MG63 (cell line): ENCODE results near the gene CFB. TPM values are rescaled to one million over a fixed set of nuclear protein-coding genes. Genes with fewer than 3 reads are reported as not detected.
"Not testable (repeated sequence)": the region's sequence is repeated elsewhere in the genome, so short reads cannot be mapped to it uniquely, and the experiment has no call there.

ENCODE experiments used
- DNase-seq: peaks from one replicate; pipeline ENCODE4 v3.0.0-alpha.2; 2020
- H3K27me3 ChIP-seq: fragments of 250-450 bp; sonication (Bioruptor Pico); 2 replicates; pipeline ENCODE4 v1.5.1; 2020; ENCODE audit warnings: mild to moderate bottlenecking, moderate library complexity
- H3K36me3 ChIP-seq: fragments of 250-450 bp; sonication (Bioruptor Pico); 2 replicates; pipeline ENCODE4 v1.5.1; 2020; ENCODE audit warnings: mild to moderate bottlenecking, moderate library complexity
- H3K4me3 ChIP-seq: fragments of 250-450 bp; sonication (Bioruptor Pico); 2 replicates; pipeline ENCODE4 v1.5.1; 2020; ENCODE audit warnings: mild to moderate bottlenecking, moderate library complexity
- H3K9me3 ChIP-seq: fragments of 250-450 bp; sonication (Bioruptor Pico); 2 replicates; pipeline ENCODE4 v1.5.1; 2020; ENCODE audit warnings: mild to moderate bottlenecking, moderate library complexity
- total RNA-seq: library from RNA; depleted of rRNA; stranded (reverse); fragments of >200 nt; shearing (Covaris generic); gene quantifications from 2 replicates; pipeline ENCODE4 v1.2.3, GENCODE V29; 2014; ENCODE audit warnings: low replicate concordance

Gene CFB
- total RNA-seq, 1 experiment from 2014 or later, result 6.9 TPM

DNA sequence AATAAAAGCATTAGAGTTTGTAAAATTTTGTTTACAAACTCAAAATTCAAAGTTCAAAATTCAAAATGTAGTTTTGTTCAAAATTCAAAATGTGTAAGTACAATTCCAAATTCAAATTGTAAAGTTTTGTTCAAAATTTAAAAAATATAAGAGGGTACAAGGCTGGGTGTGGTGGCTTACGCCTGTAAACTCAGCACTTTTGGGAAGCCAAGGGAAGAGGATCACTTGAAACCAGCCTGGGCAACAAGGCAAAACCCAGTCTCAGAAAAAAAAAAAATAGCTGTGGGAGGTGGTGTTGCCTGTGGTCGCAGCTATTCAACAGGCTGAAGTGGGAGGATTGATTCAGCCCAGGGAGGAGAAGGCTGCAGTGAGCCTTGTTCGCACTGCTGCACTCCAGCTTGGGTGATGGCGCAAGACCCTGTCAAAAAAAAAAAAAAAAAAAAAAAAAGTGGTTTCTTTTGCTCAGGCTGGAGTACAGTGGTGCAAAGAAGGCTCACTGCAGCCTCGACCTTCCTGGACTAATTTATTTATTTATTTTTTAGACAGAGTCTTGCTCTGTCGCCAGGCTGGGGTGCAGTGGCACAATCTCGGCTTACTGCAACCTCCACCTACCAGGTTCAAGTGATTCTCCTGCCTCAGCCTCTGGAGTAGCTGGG is 38.6 kb upstream of the CFB start:
- Histone ChIP-seq H3K9me3 (no peaks in the 10 kb centered on the region), H3K4me3 (no peak overlapping the region), H3K27me3 (no peaks in the 10 kb centered on the region), H3K36me3 (no peaks in the 10 kb centered on the region)
- DNase-seq, result no peak

DNA sequence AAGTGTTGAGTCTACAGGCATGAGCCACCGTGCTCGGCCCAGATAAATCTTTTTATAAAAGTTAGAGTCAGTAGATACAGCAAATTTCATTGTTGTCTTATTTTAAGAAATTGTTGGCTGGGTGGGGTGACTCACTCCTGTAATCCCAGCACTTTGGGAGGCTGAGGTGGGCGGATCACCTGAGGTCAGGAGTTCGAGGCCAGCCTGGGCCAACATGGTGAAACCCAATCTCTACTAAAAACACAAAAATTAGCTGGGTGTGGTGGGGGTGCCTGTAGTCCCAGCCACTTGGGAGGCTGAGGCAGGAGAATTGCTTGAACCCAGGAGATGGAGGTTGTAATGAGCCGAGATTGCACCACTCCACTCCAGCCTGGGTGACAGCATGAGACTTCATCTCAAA is 37.6 kb upstream of the CFB start:
- H3K9me3 ChIP-seq, H3K36me3 ChIP-seq, H3K27me3 ChIP-seq, DNase-seq, H3K4me3 ChIP-seq: not testable (repeated sequence)

DNA sequence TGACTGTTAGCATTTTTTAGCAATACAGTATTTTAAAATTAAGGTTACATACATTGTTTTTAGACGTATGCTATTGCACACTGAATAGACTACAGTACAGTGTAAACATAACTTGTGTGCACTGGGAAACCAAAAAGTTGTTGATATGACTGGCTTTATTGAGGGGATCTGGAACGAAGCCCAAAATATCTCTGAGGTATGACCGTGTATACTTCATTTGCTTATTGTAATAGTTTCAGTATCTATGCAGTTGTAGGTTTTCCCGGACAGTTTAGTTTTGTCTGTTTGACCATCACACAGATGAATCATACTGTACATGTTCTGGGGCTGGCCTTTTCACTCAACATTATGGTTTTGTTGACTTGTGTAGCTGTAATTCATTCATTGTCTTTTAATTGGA is 37.1 kb upstream of the CFB start:
- no peak for DNase-seq
- Histone ChIP-seq H3K9me3 (no peaks in the 10 kb centered on the region), H3K27me3 (no peaks in the 10 kb centered on the region), H3K4me3 (no peak overlapping the region), H3K36me3 (no peaks in the 10 kb centered on the region)

DNA sequence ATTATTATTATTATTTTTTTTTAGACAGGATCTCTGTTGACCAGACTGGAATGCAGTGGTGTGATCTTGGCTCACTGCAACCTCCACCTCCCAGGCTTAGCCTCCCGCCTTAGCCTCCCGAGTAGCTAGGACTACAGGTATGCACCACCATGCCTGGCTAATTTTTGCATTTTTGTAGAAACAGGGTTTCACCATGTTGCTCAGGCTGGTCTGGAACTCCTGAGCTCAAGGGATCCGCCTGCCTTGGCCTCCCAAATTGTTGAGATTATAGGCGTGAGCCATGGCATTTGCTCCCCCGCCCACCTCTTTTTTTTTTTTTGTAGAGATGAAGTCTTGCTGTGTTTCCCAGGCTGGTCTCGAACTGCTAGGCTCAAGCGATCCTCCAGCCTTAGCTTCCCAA is 36.6 kb upstream of the CFB start:
- not testable (repeated sequence) for H3K27me3 ChIP-seq, DNase-seq, H3K36me3 ChIP-seq, H3K4me3 ChIP-seq, H3K9me3 ChIP-seq

DNA sequence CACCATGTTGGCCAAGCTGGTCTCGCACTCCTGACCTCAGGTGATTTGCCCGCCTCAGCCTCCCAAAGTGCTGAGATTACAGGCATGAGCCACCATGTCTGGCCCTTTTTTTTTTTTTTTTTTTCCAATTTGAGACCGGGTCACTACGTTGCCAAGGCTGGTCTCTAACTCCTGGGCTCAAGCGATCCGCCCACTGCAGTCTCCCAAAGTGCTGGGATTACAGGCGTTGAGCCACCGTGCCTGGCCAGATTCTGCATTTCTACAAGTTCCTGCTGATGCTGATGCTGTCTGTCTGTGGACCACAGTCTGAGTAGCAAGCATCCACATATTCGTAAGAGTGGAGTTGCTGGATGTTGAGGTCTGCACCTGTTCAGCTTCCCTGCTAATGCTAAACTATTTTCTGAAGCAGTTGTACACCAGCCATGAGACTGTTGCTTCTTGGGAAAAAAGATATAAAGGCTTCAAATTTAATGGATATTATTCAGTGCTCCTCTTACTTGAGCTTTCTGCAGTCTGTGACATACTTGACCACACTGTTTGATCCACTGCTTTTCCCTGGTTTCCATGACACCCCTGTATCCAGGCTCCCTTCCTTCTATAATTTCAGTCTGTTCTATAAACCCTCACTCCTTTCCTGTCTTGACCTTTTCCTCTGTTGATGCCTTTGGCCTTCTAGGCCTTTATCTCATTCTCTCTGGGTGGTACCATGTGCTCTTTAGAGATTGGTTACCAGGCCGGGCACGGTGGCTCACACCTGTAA is 33.9 kb upstream of the CFB start:
- no peak for DNase-seq
- Histone ChIP-seq H3K4me3 (no peak overlapping the region), H3K27me3 (no peaks in the 10 kb centered on the region), H3K36me3 (no peaks in the 10 kb centered on the region), H3K9me3 (no peaks in the 10 kb centered on the region)

DNA sequence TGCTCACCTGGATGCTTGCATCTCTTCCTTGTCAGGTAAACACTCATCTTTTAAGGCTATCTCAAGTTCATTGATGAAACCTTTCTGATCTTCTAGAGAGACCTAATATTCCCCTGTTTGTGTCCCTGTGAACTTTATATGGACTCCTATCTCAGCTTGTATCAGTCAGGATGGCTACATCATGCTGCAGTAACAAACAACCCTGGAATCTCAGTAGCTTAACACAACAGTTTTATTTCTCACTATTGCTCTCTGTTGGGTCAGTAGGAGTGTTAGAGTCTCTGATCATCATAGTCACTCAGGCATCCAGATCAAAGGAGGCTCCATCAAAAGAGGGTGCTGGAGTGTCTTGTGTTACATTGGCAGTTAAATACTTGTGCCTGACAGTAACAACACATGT is 30.5 kb upstream of the CFB start:
- no peak for DNase-seq
- Histone ChIP-seq H3K4me3 (no peak overlapping the region), H3K27me3 (no peaks in the 10 kb centered on the region), H3K9me3 (no peaks in the 10 kb centered on the region), H3K36me3 (no peaks in the 10 kb centered on the region)

DNA sequence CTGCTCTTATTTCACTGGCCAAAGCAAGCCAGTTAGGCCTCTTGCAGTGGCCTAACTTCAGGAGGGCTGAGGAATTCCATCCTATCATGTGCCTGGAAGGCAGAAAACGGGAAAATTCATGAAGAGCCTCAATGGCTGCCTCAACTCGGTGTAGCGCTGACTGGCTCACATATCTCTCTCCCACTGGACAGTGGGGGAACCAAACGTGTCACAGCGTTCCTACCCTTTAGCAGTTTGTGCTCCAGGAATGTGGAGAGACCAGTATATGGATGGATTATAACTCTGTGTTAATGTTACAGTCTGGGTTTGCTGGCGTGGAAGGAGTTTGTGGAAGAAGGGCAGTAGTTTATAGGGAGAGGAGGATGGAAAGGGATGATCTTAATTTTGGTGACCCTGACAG is 30.1 kb upstream of the CFB start:
- Histone ChIP-seq H3K4me3 (no peak overlapping the region), H3K27me3 (no peaks in the 10 kb centered on the region), H3K9me3 (no peaks in the 10 kb centered on the region), H3K36me3 (no peaks in the 10 kb centered on the region)
- DNase-seq, result no peak

DNA sequence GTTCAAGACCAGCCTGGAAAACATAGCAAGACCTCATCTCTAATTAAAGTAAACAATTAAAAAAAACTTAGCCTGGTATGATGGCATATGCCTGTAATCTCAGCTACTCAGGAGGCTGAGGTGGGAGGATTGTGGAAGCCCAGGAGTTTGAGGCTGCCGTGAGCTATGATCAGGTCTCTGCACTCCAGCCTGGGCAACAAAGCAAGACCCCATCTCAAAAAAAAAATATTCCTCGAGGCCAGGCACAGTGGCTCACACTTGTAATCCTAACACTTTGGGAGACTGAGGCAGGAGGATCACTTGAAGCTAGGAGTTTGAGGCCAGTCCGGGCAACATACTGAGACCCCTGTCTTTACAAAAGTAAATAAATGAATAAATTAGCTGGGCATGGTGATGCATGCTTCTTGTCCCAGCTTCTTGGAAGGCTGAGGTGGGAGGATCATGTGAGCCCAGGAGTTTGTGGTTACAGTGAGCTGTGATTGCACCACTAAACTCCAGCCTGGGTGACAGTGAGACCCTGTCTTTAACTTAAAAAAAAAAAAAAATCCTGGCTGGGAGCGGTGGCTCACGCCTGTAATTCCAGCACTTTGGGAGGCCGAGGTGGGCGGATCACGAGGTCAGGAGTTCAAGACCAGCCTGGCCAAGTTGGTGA is 27.7 kb upstream of the CFB start:
- no peaks in the 10 kb centered on the region for H3K27me3 ChIP-seq
- DNase-seq, result no peak

DNA sequence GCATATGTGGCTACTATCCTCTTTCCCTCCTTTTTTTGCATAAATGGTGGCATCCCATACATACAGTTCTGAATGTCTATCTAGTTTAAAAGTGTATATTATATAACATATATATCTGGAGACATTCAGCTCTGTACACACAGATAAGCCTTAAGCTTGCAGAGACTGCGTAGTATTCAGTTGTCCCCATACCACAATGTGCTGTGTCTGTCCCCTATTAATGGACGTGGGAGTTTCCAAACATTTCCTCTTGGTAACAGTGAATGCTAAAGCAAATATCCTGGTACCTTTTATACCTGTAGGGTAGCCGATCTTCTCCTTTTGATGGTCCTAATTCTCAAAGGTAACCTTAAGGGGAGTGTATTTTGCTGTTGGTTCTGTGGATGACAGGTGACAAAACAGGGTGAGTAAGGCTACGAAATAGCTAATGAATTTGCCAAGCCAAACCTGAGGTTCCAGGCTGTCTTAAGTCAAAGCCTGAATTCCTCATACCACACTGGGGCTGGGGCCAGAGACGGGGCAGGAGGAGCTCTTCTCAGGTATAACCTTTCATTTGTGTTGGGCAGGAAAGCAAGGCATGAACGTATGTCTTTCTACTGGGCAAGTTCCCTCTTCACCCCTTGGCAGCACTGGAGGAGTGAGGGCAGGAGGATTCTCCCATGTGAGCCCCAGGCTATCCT is 26.1 kb upstream of the CFB start:
- DNase-seq, result no peak
- no peaks in the 10 kb centered on the region for H3K36me3 ChIP-seq
- H3K27me3 ChIP-seq, result no peaks in the 10 kb centered on the region
- no peaks in the 10 kb centered on the region for H3K9me3 ChIP-seq
- H3K4me3 ChIP-seq, result no peak overlapping the region

More for the DNA sequence above, 27.7 kb upstream of the CFB start:
- H3K36me3 ChIP-seq, result no peaks in the 10 kb centered on the region
- no peaks in the 10 kb centered on the region for H3K9me3 ChIP-seq
- H3K4me3 ChIP-seq, result no peak overlapping the region

DNA sequence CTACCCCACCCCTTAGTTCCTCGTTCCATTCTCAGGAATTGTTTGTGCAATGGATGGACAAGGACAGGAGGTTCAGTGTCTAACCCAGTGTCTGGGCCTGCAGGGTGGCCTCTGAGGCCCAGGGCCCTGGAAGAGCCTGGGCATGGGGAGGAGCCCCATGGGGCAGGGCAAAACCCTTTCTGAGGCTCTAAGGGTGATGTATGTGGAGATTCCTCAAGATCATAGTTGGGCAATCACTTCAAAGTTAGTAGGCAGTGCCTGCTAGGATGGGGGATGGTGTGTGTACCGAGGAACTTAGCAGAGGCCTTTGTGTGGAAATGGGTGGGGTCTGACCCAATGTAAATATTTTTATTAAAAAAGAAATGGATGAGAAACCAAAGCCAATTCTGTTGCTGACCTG is 25.1 kb upstream of the CFB start:
- Histone ChIP-seq H3K9me3 (no peaks in the 10 kb centered on the region), H3K4me3 (no peak overlapping the region), H3K36me3 (no peaks in the 10 kb centered on the region), H3K27me3 (no peaks in the 10 kb centered on the region)
- no peak for DNase-seq

DNA sequence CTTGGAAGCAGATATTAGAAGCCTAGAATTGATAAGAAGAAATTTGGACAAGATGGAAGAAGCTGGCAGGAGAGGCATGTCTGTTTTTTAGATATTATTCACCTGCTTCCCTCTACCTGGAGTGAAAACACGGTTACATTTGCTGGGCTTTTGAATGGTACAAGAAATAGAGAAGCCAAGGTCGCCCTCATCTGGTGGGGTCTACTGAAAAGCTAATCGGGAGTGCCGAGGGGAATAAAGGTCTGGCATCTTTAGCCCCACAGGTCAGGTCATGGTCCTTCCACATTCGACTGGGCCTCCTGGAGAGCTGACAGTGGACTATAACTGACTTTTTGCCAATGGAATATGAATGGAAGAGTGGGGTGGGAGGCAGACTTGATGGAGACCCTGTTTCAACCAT is 23.0 kb upstream of the CFB start:
- DNase-seq, result no peak
- Histone ChIP-seq H3K9me3 (no peaks in the 10 kb centered on the region), H3K36me3 (no peaks in the 10 kb centered on the region), H3K27me3 (no peaks in the 10 kb centered on the region), H3K4me3 (no peak overlapping the region)

DNA sequence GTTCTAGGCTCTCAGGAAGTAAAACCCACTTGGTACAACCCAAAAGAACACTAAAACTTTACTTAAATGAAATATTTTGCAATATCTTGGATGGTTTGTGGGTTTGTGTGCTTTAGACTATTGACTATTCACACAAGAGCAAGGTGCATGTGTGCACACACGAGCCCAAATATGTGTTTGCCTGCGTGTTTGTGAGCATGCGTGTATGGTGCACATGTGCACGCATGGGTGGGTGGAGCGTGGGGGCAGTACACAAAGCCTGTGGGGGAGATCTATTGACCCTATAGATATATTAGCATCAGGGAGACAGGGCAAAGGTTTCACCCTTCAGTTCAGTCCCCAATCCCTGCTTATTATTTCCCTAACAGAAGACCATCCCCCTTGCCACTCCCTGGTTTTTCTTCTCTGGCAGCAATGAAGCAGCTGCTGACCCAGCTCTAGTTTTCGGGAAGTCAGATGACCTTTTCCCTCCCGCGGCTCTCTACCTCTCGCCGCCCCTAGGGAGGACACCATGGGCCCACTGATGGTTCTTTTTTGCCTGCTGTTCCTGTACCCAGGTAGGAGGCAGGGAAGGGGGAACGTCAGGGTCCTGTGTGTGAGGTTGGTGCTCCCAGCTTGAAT is 18.5 kb upstream of the CFB start, which contains the start of gene C2:
Gene C2, plus strand, starts transcription at position 476 of the 621 bp plus-strand sequence. Its CDS starts 36 bp downstream, at position 512.
- Histone ChIP-seq H3K27me3 (no peaks in the 10 kb centered on the region), H3K9me3 (no peaks in the 10 kb centered on the region), H3K36me3 (no peaks in the 10 kb centered on the region), H3K4me3 (no peak within 1 kb of the TSS)
- no peak for DNase-seq

DNA sequence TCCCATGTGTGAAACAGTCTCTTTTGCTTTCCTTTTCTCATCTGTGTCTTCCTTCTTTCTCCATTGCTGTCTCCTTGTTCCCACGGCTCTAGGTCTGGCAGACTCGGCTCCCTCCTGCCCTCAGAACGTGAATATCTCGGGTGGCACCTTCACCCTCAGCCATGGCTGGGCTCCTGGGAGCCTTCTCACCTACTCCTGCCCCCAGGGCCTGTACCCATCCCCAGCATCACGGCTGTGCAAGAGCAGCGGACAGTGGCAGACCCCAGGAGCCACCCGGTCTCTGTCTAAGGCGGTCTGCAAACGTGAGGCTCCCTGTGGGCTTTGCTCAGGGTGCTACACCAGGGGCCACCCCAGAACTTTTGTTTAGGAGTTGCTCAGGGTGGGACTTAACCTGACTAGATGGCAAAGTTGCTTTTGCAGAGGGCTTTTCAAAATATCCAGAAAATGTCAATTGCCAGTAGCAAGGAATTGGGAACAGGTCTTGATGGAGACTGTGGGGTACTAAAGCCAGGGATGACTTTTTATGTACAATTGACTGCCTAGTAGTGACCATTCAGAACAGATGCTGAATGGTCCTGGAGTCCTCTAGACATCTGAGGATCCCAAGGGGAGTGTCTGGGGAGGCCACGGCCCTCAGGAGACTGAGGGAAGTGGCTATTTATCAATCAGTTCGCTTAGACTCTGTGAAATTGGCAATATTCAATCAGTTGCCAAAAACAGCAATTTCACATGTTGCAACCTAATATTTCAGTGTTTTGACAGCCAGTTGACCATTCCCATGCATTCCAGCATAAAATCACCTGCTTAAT is 17.8 kb upstream of the CFB start:
- Histone ChIP-seq H3K9me3 (no peaks in the 10 kb centered on the region), H3K27me3 (no peaks in the 10 kb centered on the region), H3K4me3 (no peak overlapping the region), H3K36me3 (no peaks in the 10 kb centered on the region)
- no peak for DNase-seq

DNA sequence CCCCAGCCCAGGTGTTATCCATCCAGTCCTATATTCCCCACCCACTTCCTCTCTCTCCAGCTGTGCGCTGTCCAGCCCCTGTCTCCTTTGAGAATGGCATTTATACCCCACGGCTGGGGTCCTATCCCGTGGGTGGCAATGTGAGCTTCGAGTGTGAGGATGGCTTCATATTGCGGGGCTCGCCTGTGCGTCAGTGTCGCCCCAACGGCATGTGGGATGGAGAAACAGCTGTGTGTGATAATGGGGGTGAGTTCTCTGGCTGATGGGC is 17.3 kb upstream of the CFB start:
- Histone ChIP-seq H3K9me3 (no peaks in the 10 kb centered on the region), H3K36me3 (no peaks in the 10 kb centered on the region), H3K4me3 (no peak overlapping the region), H3K27me3 (no peaks in the 10 kb centered on the region)
- no peak for DNase-seq

DNA sequence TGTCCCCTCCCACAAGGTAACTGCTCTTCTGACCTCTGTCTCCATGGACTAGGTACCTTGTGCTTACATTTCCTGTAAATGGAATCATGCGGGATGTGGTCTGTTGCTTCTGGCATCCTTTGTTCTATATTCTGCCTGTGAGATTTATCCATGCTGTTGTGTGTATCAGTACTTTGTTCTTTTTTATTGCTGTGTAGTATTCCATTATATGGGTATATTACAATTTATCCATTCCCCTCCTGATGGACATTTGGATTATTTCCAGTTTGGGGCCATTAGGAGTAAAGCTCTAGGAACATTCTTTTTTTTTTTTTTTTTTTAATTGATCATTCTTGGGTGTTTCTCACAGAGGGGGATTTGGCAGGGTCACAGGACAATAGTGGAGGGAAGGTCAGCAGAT is 14.9 kb upstream of the CFB start:
- DNase-seq, result no peak
- Histone ChIP-seq H3K4me3 (no peak overlapping the region), H3K27me3 (no peaks in the 10 kb centered on the region), H3K36me3 (no peaks in the 10 kb centered on the region), H3K9me3 (no peaks in the 10 kb centered on the region)

DNA sequence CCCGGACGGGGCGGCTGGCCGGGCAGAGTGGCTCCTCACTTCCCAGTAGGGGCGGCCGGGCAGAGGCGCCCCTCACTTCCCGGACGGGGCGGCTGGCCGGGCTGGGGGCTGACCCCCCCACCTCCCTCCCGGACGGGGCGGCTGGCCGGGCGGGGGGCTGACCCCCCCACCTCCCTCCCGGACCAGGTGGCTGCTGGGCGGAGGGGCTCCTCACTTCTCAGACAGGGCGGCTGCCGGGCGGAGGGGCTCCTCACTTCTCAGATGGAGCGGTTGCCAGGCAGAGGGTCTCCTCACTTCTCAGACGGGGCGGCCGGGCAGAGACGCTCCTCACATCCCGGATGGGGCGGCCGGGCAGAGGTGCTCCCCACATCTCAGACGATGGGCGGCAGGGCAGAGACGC is 13.8 kb upstream of the CFB start:
- H3K9me3 ChIP-seq, DNase-seq, H3K4me3 ChIP-seq, H3K36me3 ChIP-seq, H3K27me3 ChIP-seq: not testable (repeated sequence)
